Measurements from ENCODE around the gene IFTAP. TPM values are rescaled to one million over a fixed set of nuclear protein-coding genes. Genes with fewer than 3 reads are reported as not detected.
A peak's percentile ranks its signal among the peaks of the same experiment; 100 is the strongest.
"Not testable (repeated sequence)": the region's sequence is repeated elsewhere in the genome, so short reads cannot be mapped to it uniquely, and the experiment has no call there.

IFTAP gene
- total and polyA plus RNA-seq, 2 experiments from 2014 or later: 17.8 to 34.1 TPM

DNA sequence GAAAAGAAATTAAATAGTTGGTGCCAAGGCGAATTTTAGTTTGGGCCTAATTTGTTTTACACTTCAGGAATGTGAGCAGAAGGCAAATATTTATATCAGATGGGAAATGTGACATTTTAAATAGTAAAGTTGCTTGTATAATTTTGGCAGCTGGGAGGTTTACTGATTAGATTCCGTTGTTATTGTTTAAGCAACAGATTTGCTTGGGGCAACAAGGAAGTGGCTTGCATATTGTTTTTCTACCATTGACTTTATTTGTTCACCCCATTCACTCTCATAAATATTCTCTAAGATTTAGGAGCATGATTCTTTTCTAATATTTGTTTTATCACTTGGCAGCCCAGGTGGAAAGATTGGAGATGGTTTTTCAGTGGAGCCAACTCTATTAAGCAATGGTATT is 44.3 kb downstream of the IFTAP start:
- TF ChIP-seq EZH2phosphoT487 (IDR thresholded peaks at IDR 0.05; ENCODE audit: low read depth, severe bottlenecking, unreplicated experiment): no peak
- TF ChIP-seq EZH2 (IDR thresholded peaks at IDR 0.05; ENCODE audit: borderline replicate concordance): no peak
- TF ChIP-seq, protein P1, sequence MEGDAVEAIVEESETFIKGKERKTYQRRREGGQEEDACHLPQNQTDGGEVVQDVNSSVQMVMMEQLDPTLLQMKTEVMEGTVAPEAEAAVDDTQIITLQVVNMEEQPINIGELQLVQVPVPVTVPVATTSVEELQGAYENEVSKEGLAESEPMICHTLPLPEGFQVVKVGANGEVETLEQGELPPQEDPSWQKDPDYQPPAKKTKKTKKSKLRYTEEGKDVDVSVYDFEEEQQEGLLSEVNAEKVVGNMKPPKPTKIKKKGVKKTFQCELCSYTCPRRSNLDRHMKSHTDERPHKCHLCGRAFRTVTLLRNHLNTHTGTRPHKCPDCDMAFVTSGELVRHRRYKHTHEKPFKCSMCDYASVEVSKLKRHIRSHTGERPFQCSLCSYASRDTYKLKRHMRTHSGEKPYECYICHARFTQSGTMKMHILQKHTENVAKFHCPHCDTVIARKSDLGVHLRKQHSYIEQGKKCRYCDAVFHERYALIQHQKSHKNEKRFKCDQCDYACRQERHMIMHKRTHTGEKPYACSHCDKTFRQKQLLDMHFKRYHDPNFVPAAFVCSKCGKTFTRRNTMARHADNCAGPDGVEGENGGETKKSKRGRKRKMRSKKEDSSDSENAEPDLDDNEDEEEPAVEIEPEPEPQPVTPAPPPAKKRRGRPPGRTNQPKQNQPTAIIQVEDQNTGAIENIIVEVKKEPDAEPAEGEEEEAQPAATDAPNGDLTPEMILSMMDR (IDR thresholded peaks at IDR 0.05; ENCODE audit: poor library complexity): no peak
- no peaks in the 10 kb centered on the region for H3K27me3 ChIP-seq
- no peak for DNase-seq (ENCODE audit: low spot score)
- H3K27ac ChIP-seq: no peak overlapping the region
- no peaks in the 10 kb centered on the region for H4K20me1 ChIP-seq (ENCODE audit: insufficient read depth, poor library complexity, severe bottlenecking)
- no peaks in the 10 kb centered on the region for H3K9me3 ChIP-seq (ENCODE audit: low read depth)
- no peaks in the 10 kb centered on the region for H3K9me2 ChIP-seq (replicated peaks; ENCODE audit: insufficient read depth)
- no peaks in the 10 kb centered on the region for H3K36me3 ChIP-seq (replicated peaks; ENCODE audit: insufficient read depth, low read depth)
- H3K79me2 ChIP-seq: no peaks in the 10 kb centered on the region
- no peak overlapping the region for H2AFZ ChIP-seq
- H3K4me3 ChIP-seq: no peak overlapping the region
- H3K4me1 ChIP-seq (ENCODE audit: insufficient read depth): no peaks in the 10 kb centered on the region
- H3K4me2 ChIP-seq: no peak overlapping the region
- 75% methylated on average over 2 of the region's 2 CpGs for WGBS (ENCODE audit: low lambda C conversion rate, missing lambda C conversion rate)

DNA sequence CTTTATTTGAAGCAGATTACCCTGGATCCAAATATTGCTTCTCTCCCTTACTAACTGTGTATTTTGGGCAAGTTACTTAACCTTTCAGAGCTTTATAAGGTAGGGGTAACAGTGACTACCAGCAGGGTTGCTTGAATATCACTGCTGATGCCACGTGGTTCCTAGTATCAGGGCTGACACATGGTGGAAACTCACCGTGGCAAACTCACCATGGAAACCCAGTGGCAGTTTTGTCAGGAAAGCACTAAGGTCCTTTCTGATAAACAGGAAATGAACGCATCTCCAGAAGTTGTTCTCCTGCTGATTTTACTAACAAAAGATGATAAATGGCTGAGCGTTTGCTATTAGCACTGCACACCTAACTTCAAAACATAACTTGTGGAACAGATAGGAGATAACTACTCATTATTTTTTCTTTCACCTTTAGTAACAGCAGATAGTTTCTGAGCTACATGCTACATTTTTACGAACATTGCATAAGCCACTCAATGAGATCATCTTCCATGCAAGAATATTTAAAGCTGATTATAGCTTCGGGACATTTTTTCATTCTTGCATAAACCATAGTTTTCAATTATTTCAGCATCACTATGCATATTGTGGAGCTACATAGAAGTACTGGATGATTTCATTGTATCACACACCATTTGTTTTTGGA is 63.4 kb downstream of the IFTAP start:
- Histone ChIP-seq H3K4me1 (ENCODE audit: insufficient read depth) (no peaks in the 10 kb centered on the region), H2AFZ (no peak overlapping the region), H3K27ac (no peak overlapping the region), H3K9me2 (replicated peaks; ENCODE audit: insufficient read depth) (no peaks in the 10 kb centered on the region), H3K79me2 (no peaks in the 10 kb centered on the region), H3K36me3 (replicated peaks; ENCODE audit: insufficient read depth, low read depth) (no peaks in the 10 kb centered on the region), H4K20me1 (ENCODE audit: insufficient read depth, poor library complexity, severe bottlenecking) (no peaks in the 10 kb centered on the region), H3K4me3 (no peak overlapping the region), H3K4me2 (no peak overlapping the region), H3K27me3 (no peaks in the 10 kb centered on the region), H3K9me3 (ENCODE audit: low read depth) (no peaks in the 10 kb centered on the region)
- DNase-seq (ENCODE audit: low spot score): no peak
- TF ChIP-seq EZH2 (IDR thresholded peaks at IDR 0.05; ENCODE audit: borderline replicate concordance): no peak
- TF ChIP-seq, protein P1 (IDR thresholded peaks at IDR 0.05; ENCODE audit: poor library complexity): no peak
- no peak for TF ChIP-seq EZH2phosphoT487 (IDR thresholded peaks at IDR 0.05; ENCODE audit: low read depth, severe bottlenecking, unreplicated experiment)
- 87% methylated on average over 6 of the region's 6 CpGs for WGBS (ENCODE audit: low lambda C conversion rate, missing lambda C conversion rate)

DNA sequence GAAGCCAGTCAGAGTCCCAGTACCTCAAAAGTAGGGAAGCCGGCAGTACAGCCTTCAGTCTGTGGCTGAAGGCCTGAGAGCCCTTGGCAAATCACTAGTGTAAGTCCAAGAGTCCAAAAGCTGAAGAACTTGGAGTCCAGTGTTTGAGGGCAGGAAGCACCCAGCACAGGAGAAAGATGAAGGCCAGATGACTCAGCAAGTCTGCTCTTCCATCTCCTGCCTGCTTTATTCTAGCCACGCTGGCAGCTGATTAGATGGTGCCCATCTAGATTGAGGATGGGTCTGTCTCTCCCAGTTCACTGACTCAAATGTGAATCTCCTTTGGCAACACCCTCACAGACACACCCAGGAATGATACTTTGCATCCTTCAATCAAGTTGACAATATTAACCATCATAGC is 67.1 kb downstream of the IFTAP start:
- H3K4me3 ChIP-seq; H3K4me2 ChIP-seq; H3K27ac ChIP-seq; H3K9me3 ChIP-seq (ENCODE audit: low read depth); DNase-seq (ENCODE audit: low spot score); H4K20me1 ChIP-seq (ENCODE audit: insufficient read depth, poor library complexity, severe bottlenecking); H2AFZ ChIP-seq; H3K79me2 ChIP-seq; H3K4me1 ChIP-seq (ENCODE audit: insufficient read depth); H3K27me3 ChIP-seq; H3K36me3 ChIP-seq (replicated peaks; ENCODE audit: insufficient read depth, low read depth); H3K9me2 ChIP-seq (replicated peaks; ENCODE audit: insufficient read depth): not testable (repeated sequence)
- 92% methylated on average over 2 of the region's 2 CpGs for WGBS (ENCODE audit: low lambda C conversion rate, missing lambda C conversion rate)

DNA sequence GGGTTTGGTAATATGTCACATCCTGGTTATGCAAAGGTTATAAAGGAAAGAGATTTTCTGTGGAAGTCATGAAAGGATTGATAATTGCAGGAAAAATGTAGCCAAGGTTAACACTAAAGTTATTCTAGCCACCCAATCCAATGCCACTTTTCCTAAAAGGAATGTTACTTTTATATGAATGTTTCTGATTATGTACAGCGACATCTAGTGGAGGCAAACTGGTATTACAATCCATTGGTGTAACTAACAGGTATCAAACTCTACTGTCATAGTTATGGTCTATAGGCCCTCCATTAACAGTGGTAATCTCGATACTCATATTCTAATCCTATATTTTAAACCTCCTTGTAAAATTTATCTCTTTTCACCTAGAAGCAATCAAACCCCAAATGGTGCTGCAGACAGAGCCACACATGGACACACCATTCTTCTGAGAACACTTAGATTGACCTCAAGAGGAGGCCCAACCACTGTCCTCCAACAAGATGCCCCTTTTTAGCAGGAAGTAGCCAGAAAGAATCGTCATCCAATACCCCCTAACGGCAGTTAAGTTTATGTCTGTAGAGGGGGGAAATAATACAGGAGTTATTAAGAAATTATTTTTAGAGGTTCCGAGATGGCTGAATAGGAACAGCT is 78.6 kb downstream of the IFTAP start:
- Histone ChIP-seq H3K4me3 (no peak overlapping the region), H3K9me3 (ENCODE audit: low read depth) (no peaks in the 10 kb centered on the region), H3K79me2 (no peaks in the 10 kb centered on the region), H3K9me2 (replicated peaks; ENCODE audit: insufficient read depth) (no peaks in the 10 kb centered on the region), H3K27me3 (no peaks in the 10 kb centered on the region), H3K4me1 (ENCODE audit: insufficient read depth) (no peaks in the 10 kb centered on the region), H3K27ac (no peak overlapping the region), H2AFZ (no peak overlapping the region), H3K4me2 (no peak overlapping the region), H3K36me3 (replicated peaks; ENCODE audit: insufficient read depth, low read depth) (no peaks in the 10 kb centered on the region), H4K20me1 (ENCODE audit: insufficient read depth, poor library complexity, severe bottlenecking) (no peaks in the 10 kb centered on the region)
- no peak for TF ChIP-seq EZH2 (IDR thresholded peaks at IDR 0.05; ENCODE audit: borderline replicate concordance)
- TF ChIP-seq, protein P1 (IDR thresholded peaks at IDR 0.05; ENCODE audit: poor library complexity): peak; percentile 66
- DNase-seq (ENCODE audit: low spot score): peak; percentile 31
- WGBS (ENCODE audit: low lambda C conversion rate, missing lambda C conversion rate): 70% methylated on average over 5 of the region's 5 CpGs

DNA sequence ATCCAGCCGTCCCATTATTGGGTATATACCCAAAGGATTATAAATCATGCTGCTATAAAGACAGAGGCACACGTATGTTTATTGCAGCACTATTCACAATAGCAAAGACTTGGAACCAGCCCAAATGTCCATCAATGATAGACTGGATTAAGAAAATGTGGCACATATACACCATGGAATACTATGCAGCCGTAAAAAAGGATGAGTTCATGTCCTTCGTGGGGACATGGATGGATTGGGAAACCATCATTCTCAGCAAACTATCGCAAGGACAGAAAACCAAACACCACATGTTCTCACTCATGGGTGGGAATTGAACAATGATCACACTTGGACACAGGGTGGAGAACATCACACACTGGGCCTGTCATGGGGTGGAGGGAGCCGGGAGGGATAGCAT is 85.2 kb downstream of the IFTAP start:
- not testable (repeated sequence) for H3K36me3 ChIP-seq (replicated peaks; ENCODE audit: insufficient read depth, low read depth); H3K4me1 ChIP-seq (ENCODE audit: insufficient read depth); H3K79me2 ChIP-seq; H3K9me3 ChIP-seq (ENCODE audit: low read depth); H2AFZ ChIP-seq; H3K4me2 ChIP-seq; H3K4me3 ChIP-seq; DNase-seq (ENCODE audit: low spot score); H3K27ac ChIP-seq; H3K27me3 ChIP-seq; H4K20me1 ChIP-seq (ENCODE audit: insufficient read depth, poor library complexity, severe bottlenecking); H3K9me2 ChIP-seq (replicated peaks; ENCODE audit: insufficient read depth)
- 91% methylated on average over 6 of the region's 6 CpGs for WGBS (ENCODE audit: low lambda C conversion rate, missing lambda C conversion rate)
